A673 (cell line): ENCODE results near the gene CYYR1. TPM values are rescaled to one million over a fixed set of nuclear protein-coding genes. Genes with fewer than 3 reads are reported as not detected.

Source experiments
- BruUV-seq: library from RNA; stranded (reverse); fragments of 400-500 nt; replicated peaks from 2 replicates; lab custom pipeline; 2021; lab: Mats Ljungman, UMichigan
- CTCF ChIA-PET: fragments of 300-600 bp; sonication (Branson Sonifier 250); formaldehyde crosslinking; loops from one replicate; lab custom pipeline; 2022; ENCODE audit warnings: antibody characterized with exemption; lab: Charles Lee
- POLR2A ChIA-PET: fragments of 300-600 bp; sonication (Branson Sonifier 250); formaldehyde crosslinking; loops from one replicate; lab custom pipeline; 2022; ENCODE audit warnings: antibody characterized with exemption; ENCODE audit not compliant: low non-redundant PET; lab: Charles Lee
- DNase-seq: peaks from one replicate; pipeline ENCODE4 v3.0.0-alpha.2; 2015; ENCODE audit warnings: low spot score
- H3K27ac ChIP-seq: fragments of 200-600 bp; sonication (generic); 2 replicates; pipeline ENCODE4 v1.5.1; 2016; ENCODE audit warnings: mixed run types, low read depth, mild to moderate bottlenecking, mixed read lengths, antibody characterized with exemption, low read length; ENCODE audit not compliant: poor library complexity, severe bottlenecking
- H3K27me3 ChIP-seq: fragments of 200-600 bp; sonication (generic); replicated peaks from 2 replicates; pipeline ENCODE4 v1.6.1; 2017; ENCODE audit warnings: mixed run types, low read depth, mild to moderate bottlenecking, mixed read lengths, antibody characterized with exemption, low read length; ENCODE audit not compliant: insufficient read depth, poor library complexity
- H3K36me3 ChIP-seq: fragments of 200-600 bp; sonication (generic); 2 replicates; pipeline ENCODE4 v1.6.1; 2016; ENCODE audit warnings: mixed run types, mild to moderate bottlenecking, mixed read lengths, antibody characterized with exemption, low read length; ENCODE audit not compliant: insufficient read depth, poor library complexity, severe bottlenecking
- H3K4me1 ChIP-seq: fragments of 200-600 bp; sonication (generic); 2 replicates; pipeline ENCODE4 v1.6.1; 2017; ENCODE audit warnings: mixed run types, mild to moderate bottlenecking, mixed read lengths, antibody characterized with exemption, low read length; ENCODE audit not compliant: insufficient read depth, poor library complexity, severe bottlenecking
- H3K4me3 ChIP-seq: fragments of 200-600 bp; sonication (generic); 2 replicates; pipeline ENCODE4 v1.5.1; 2016; ENCODE audit warnings: low read depth, mixed run types, mild to moderate bottlenecking, mixed read lengths, low read length; ENCODE audit not compliant: poor library complexity, severe bottlenecking
- H3K9me3 ChIP-seq: fragments of 200-600 bp; sonication (generic); 2 replicates; pipeline ENCODE4 v1.6.1; 2016; ENCODE audit warnings: mixed run types, low read depth, mild to moderate bottlenecking, mixed read lengths, antibody characterized with exemption, low read length; ENCODE audit not compliant: poor library complexity, severe bottlenecking
- EZH2 ChIP-seq: fragments of 200-600 bp; sonication (generic); IDR thresholded peaks from 2 replicates; pipeline ENCODE4 v1.6.1; 2017; ENCODE audit warnings: borderline replicate concordance, low read depth, mild to moderate bottlenecking, mixed read lengths, antibody characterized with exemption, low read length; ENCODE audit not compliant: poor library complexity, severe bottlenecking
- intact Hi-C: fragments of 100-400 bp; cut with micrococcal nuclease; formaldehyde crosslinking; loops from one replicate; pipeline ENCODE4 v1.10.0; 2022; ENCODE audit not compliant: unreplicated experiment
- total RNA-seq: library from RNA; stranded (reverse); gene quantifications from 2 replicates; pipeline ENCODE4 v1.2.3, GENCODE V29; 2021
- TF ChIP-seq, protein P1 (sequence below): fragments of 300-800, 200-600 bp; sonication (generic); conservative IDR thresholded peaks from 2 replicates; pipeline ENCODE4 v1.5.1; 2017; ENCODE audit warnings: low read depth, mild to moderate bottlenecking, antibody characterized with exemption, low read length, moderate library complexity, mixed read lengths

The CYYR1 gene
- total RNA-seq, 1 experiment from 2014 or later = 96.4 TPM

GRCh38 chr21:26438976-26439375 is 134.1 kb downstream of the CYYR1 start:
- no peaks in the 10 kb centered on the region for H3K9me3 ChIP-seq
- no peak overlapping the region for H3K4me3 ChIP-seq
- intact Hi-C loops = no loop called here
- no peak for TF ChIP-seq EZH2
- TF ChIP-seq, protein P1, sequence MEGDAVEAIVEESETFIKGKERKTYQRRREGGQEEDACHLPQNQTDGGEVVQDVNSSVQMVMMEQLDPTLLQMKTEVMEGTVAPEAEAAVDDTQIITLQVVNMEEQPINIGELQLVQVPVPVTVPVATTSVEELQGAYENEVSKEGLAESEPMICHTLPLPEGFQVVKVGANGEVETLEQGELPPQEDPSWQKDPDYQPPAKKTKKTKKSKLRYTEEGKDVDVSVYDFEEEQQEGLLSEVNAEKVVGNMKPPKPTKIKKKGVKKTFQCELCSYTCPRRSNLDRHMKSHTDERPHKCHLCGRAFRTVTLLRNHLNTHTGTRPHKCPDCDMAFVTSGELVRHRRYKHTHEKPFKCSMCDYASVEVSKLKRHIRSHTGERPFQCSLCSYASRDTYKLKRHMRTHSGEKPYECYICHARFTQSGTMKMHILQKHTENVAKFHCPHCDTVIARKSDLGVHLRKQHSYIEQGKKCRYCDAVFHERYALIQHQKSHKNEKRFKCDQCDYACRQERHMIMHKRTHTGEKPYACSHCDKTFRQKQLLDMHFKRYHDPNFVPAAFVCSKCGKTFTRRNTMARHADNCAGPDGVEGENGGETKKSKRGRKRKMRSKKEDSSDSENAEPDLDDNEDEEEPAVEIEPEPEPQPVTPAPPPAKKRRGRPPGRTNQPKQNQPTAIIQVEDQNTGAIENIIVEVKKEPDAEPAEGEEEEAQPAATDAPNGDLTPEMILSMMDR = no peak
- POLR2A ChIA-PET = no interaction called here
- no peaks in the 10 kb centered on the region for H3K27me3 ChIP-seq
- H3K27ac ChIP-seq = no peak overlapping the region
- DNase-seq = no peak
- no TSS peak for BruUV-seq
- no peaks in the 10 kb centered on the region for H3K4me1 ChIP-seq
- CTCF ChIA-PET = no interaction called here
- no peaks in the 10 kb centered on the region for H3K36me3 ChIP-seq

DNA sequence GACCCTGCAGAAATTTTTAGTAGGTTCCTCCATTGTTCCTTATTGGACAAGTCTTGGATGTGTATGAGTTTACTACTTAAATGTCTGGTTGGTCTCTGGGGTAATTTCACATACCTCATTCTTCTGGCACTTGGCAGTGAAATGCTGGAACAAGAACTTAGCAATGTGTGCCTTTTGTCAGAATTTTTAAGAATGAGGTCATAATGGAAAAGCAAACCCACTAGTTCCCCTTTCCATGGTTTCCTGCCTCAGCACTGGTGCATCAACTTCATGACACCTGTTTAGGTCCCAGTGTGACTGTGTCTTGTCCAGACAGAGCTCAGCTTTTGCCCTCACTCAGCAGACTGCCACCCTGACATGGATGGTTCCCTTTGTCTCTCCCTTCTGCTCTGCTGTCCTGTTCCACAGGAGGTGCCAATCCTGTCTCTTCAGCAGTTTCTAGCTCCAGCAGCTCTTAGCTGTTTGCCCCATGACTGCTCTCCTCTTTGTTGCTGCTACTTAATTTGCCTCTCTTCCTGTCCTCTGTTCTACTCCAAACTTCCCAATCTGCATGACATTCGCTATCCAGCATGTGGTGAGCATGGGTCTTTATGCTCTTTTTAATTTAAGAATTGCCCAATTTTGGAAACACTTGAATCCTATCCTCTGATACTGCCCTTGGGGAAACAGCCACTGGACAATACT is 135.6 kb downstream of the CYYR1 start:
- intact Hi-C loops = no loop called here
- Histone ChIP-seq H3K9me3 (no peaks in the 10 kb centered on the region), H3K27me3 (no peaks in the 10 kb centered on the region), H3K4me3 (no peak overlapping the region), H3K4me1 (no peaks in the 10 kb centered on the region), H3K27ac (no peak overlapping the region), H3K36me3 (no peaks in the 10 kb centered on the region)
- no TSS peak for BruUV-seq
- DNase-seq = peak; percentile 11
- ChIA-PET CTCF (no interaction called here), POLR2A (no interaction called here)
- TF ChIP-seq, protein P1 = no peak
- no peak for TF ChIP-seq EZH2

DNA sequence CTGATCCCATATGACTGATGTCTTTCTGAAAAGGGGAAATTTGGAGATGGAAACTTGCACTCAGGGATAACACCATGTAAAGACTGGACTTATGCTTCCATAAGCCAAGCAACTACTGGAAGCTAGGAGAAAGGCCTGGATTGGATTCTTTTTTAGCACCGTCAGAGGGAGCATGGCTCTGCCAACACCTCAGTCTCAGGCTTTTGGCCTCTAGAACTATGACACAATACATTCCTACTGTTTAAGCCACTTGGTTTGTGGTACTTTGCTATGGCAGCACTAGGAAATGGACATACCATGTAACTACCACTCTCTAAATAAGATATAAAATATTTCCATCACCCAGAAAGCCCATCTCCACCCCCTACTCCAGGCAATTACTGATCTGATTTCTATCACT is 139.7 kb downstream of the CYYR1 start:
- H3K27ac ChIP-seq = no peak overlapping the region
- H3K4me1 ChIP-seq = no peaks in the 10 kb centered on the region
- POLR2A ChIA-PET = no interaction called here
- intact Hi-C loops = no loop called here
- no peak for TF ChIP-seq EZH2
- TF ChIP-seq, protein P1 = no peak
- H3K4me3 ChIP-seq = no peak overlapping the region
- no peaks in the 10 kb centered on the region for H3K27me3 ChIP-seq
- no peaks in the 10 kb centered on the region for H3K36me3 ChIP-seq
- no peaks in the 10 kb centered on the region for H3K9me3 ChIP-seq
- DNase-seq = no peak
- CTCF ChIA-PET = no interaction called here
- BruUV-seq = no TSS peak
